ENCODE results near the gene KLHL21. TPM values are rescaled to one million over a fixed set of nuclear protein-coding genes. Genes with fewer than 3 reads are reported as not detected.

The KLHL21 gene
- total and polyA plus RNA-seq, 10 of the 15 experiments (the other 5 are each of a cell fraction or from before 2014, with no cell fraction given): 0.76 to 12.2 (median 5.2) TPM

DNA sequence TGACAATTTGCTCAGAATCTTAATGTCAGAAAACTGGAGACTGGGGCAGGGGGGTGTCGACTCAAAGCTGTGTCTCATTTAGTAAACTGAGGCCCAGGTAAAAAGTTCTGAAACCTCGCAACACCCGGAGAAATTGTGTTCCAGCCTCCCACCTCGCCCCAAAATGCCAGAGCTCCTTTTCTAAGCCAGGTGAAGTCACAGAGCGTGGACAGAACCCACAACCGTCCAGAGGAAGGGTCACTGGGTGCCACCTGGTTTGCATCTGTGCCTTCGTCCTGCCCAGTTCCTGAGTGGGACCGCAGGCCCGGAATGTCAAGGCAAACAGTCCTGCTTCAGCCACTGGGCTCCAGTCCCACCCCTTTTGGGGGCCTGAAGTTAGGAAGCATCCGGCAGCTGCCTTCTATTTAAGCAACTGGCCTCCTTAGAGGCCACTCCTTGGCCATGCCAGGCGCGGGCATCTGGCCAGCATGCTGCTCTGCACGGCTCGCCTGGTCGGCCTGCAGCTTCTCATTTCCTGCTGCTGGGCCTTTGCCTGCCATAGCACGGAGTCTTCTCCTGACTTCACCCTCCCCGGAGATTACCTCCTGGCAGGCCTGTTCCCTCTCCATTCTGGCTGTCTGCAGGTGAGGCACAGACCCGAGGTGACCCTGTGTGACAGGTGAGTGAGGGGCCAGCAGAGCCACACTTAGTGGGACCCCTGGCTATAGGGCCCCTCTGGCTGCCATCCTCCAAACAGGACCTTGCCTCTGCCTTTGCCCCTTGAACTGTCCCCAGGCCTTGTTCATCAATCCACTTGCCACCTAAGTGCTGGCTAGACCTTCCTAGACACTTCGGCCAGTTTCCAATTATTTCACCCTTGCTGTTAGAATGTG, 47.5 kb downstream of the KLHL21 start, which contains the start of gene TAS1R1:
TSS of gene TAS1R1 (plus strand) at position 401 of the 872 bp plus-strand sequence. CDS start at position 468, 67 bp downstream.
- 43% methylated on average over 19 of the region's 19 CpGs for WGBS (ENCODE audit: insufficient coverage, insufficient replicate concordance, low lambda C conversion rate, missing lambda C conversion rate)
- Histone ChIP-seq H3K4me3 (peak within 1 kb of the TSS; percentile 78), H3K27ac (ENCODE audit: control insufficient read depth, insufficient read depth) (peak within 1 kb of the TSS; percentile 78), H3K27me3 (replicated peaks in 1 of 2; ENCODE audit: control insufficient read depth in 2 of 2, insufficient read depth in 2 of 2, low read length in 1 of 2) (no peaks in the 10 kb centered on the region), H3K4me2 (ENCODE audit: control insufficient read depth, insufficient read depth) (peak within 1 kb of the TSS; percentile 77), H3K9ac (ENCODE audit: control insufficient read depth, insufficient read depth, low read length) (peak within 1 kb of the TSS; percentile 96), H3K79me2 (ENCODE audit: control insufficient read depth, insufficient read depth, low read length) (peaks cover 21% of the 10 kb centered on the region), H3K4me1 (ENCODE audit: control insufficient read depth, insufficient read depth, low read length) (peaks cover 9% of the 10 kb centered on the region), H4K20me1 (ENCODE audit: control insufficient read depth, insufficient read depth) (no peaks in the 10 kb centered on the region), H2AFZ (ENCODE audit: control insufficient read depth, low read depth, low read length) (peak within 1 kb of the TSS; percentile 98), H3K36me3 (ENCODE audit: control insufficient read depth in 2 of 2, insufficient read depth in 2 of 2, low read length in 1 of 2) (no peaks in the 10 kb centered on the region), H3K9me3 (replicated peaks; ENCODE audit: control insufficient read depth, insufficient read depth, low read length) (no peaks in the 10 kb centered on the region)
- ChIA-PET RAD21 (ENCODE audit: unreplicated experiment) (interaction anchor here (0.9 to 1.5 kb wide), 7 partner anchors 25 to 146 kb away, joined by 3 to 11 read pairs (median 3); partner anchors contain the start of genes DNAJC11, THAP3 and ZBTB48), CTCF (interaction anchor here (0.8 to 4.6 kb wide), 18 partner anchors 15 to 308 kb away, joined by 3 to 39 read pairs (median 4); partner anchors contain the start of genes KLHL21 and ZBTB48), POLR2A (interaction anchor here (1.2 kb wide), 1 partner anchor 25 kb away, joined by 3 read pairs; the partner anchor contains the start of gene ZBTB48), SMC1A (ENCODE audit: uncharacterized antibody, unreplicated experiment) (interaction anchor here (0.7 to 1.4 kb wide), 4 partner anchors 8 to 63 kb away, joined by 3 read pairs; no protein-coding TSS in a partner anchor)
- no peak for ATAC-seq
- in situ Hi-C loops (cut with MboI): no loop called here
- no peak for FAIRE-seq
- intact Hi-C loops (cut with micrococcal nuclease; ENCODE audit: unreplicated experiment): loop anchor here (5.0 kb wide), 1 partner anchor 57 kb away; the partner anchor contains the start of gene PHF13
- BruUV-seq (replicated peaks): no TSS peak
- DNase-seq (ENCODE audit: low read depth, low spot score): no peak
- no peak for TF ChIP-seq TBL1XR1 (IDR thresholded peaks at IDR 0.05; ENCODE audit: low read depth, low read length)
- no peak for TF ChIP-seq CEBPB (IDR thresholded peaks at IDR 0.05; ENCODE audit: borderline replicate concordance in 1 of 2, low read depth in 2 of 2, low read length in 2 of 2)
- TF ChIP-seq STAT1 (conservative IDR thresholded peaks at IDR 0.05): no peak
- TF ChIP-seq, protein P1, sequence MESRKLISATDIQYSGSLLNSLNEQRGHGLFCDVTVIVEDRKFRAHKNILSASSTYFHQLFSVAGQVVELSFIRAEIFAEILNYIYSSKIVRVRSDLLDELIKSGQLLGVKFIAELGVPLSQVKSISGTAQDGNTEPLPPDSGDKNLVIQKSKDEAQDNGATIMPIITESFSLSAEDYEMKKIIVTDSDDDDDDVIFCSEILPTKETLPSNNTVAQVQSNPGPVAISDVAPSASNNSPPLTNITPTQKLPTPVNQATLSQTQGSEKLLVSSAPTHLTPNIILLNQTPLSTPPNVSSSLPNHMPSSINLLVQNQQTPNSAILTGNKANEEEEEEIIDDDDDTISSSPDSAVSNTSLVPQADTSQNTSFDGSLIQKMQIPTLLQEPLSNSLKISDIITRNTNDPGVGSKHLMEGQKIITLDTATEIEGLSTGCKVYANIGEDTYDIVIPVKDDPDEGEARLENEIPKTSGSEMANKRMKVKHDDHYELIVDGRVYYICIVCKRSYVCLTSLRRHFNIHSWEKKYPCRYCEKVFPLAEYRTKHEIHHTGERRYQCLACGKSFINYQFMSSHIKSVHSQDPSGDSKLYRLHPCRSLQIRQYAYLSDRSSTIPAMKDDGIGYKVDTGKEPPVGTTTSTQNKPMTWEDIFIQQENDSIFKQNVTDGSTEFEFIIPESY (IDR thresholded peaks at IDR 0.05): no peak
- no peak for TF ChIP-seq SREBF1 (IDR thresholded peaks at IDR 0.05; ENCODE audit: low read length)
- TF ChIP-seq ZNF217 (IDR thresholded peaks at IDR 0.05): no peak
- TF ChIP-seq RFX5 (IDR thresholded peaks at IDR 0.05; ENCODE audit: low read depth, low read length): no peak
- no peak for TF ChIP-seq POLR2A (IDR thresholded peaks at IDR 0.05; ENCODE audit: low read depth, low read length)
- TF ChIP-seq JUND (IDR thresholded peaks at IDR 0.05; ENCODE audit: low read depth, low read length): no peak
- no peak for TF ChIP-seq WRNIP1 (IDR thresholded peaks at IDR 0.05; ENCODE audit: borderline replicate concordance, low read depth, low read length)
- TF ChIP-seq TCF12 (IDR thresholded peaks at IDR 0.05; ENCODE audit: low read depth, low read length): no peak
- TF ChIP-seq, protein P2, sequence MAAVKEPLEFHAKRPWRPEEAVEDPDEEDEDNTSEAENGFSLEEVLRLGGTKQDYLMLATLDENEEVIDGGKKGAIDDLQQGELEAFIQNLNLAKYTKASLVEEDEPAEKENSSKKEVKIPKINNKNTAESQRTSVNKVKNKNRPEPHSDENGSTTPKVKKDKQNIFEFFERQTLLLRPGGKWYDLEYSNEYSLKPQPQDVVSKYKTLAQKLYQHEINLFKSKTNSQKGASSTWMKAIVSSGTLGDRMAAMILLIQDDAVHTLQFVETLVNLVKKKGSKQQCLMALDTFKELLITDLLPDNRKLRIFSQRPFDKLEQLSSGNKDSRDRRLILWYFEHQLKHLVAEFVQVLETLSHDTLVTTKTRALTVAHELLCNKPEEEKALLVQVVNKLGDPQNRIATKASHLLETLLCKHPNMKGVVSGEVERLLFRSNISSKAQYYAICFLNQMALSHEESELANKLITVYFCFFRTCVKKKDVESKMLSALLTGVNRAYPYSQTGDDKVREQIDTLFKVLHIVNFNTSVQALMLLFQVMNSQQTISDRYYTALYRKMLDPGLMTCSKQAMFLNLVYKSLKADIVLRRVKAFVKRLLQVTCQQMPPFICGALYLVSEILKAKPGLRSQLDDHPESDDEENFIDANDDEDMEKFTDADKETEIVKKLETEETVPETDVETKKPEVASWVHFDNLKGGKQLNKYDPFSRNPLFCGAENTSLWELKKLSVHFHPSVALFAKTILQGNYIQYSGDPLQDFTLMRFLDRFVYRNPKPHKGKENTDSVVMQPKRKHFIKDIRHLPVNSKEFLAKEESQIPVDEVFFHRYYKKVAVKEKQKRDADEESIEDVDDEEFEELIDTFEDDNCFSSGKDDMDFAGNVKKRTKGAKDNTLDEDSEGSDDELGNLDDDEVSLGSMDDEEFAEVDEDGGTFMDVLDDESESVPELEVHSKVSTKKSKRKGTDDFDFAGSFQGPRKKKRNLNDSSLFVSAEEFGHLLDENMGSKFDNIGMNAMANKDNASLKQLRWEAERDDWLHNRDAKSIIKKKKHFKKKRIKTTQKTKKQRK (IDR thresholded peaks at IDR 0.05; ENCODE audit: low read depth, low read length): no peak
- TF ChIP-seq BACH1 (IDR thresholded peaks at IDR 0.05; ENCODE audit: borderline replicate concordance): no peak
- no peak for TF ChIP-seq NRF1 (conservative IDR thresholded peaks at IDR 0.05; ENCODE audit: low read depth, low read length)
- TF ChIP-seq, protein P3, sequence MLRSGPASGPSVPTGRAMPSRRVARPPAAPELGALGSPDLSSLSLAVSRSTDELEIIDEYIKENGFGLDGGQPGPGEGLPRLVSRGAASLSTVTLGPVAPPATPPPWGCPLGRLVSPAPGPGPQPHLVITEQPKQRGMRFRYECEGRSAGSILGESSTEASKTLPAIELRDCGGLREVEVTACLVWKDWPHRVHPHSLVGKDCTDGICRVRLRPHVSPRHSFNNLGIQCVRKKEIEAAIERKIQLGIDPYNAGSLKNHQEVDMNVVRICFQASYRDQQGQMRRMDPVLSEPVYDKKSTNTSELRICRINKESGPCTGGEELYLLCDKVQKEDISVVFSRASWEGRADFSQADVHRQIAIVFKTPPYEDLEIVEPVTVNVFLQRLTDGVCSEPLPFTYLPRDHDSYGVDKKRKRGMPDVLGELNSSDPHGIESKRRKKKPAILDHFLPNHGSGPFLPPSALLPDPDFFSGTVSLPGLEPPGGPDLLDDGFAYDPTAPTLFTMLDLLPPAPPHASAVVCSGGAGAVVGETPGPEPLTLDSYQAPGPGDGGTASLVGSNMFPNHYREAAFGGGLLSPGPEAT (IDR thresholded peaks at IDR 0.05; ENCODE audit: low read depth): no peak

All from GM12878 (cell line).